Suprapubic skin (tissue), 4 donors: ENCODE data around the gene PSG4.
"Not testable (repeated sequence)": the region's sequence is repeated elsewhere in the genome, so short reads cannot be mapped to it uniquely, and the experiment has no call there.

Experiments used
- EP300 ChIP-seq: sonication (generic); formaldehyde crosslinking; IDR thresholded peaks from one replicate; pipeline ENCODE4 v1.6.1; 2017; ENCODE audit warnings: antibody characterized with exemption
- POLR2A ChIP-seq, 2 donors: fragments of 450-650 bp; IDR thresholded peaks; one replicate each; pipeline ENCODE4 v1.6.1; 2017; ENCODE audit warnings: antibody characterized with exemption in 2 of 2, mild to moderate bottlenecking in 2 of 2, moderate library complexity in 2 of 2
- POLR2AphosphoS5 ChIP-seq, 3 donors: sonication (generic); formaldehyde crosslinking; IDR thresholded peaks; one replicate each; pipeline ENCODE4 v1.6.1; 2017; ENCODE audit warnings: antibody characterized with exemption in 3 of 3
- TF ChIP-seq, protein P1 (sequence below), 2 donors: fragments of 200-600 bp in 1 of 2; fragments of 450-650 bp in 1 of 2; sonication (generic) in 1 of 2; IDR thresholded peaks; one replicate each; pipeline ENCODE4 v1.5.1; 2016 to 2019; ENCODE audit warnings: antibody characterized with exemption in 2 of 2, mild to moderate bottlenecking in 1 of 2, moderate library complexity in 1 of 2

DNA sequence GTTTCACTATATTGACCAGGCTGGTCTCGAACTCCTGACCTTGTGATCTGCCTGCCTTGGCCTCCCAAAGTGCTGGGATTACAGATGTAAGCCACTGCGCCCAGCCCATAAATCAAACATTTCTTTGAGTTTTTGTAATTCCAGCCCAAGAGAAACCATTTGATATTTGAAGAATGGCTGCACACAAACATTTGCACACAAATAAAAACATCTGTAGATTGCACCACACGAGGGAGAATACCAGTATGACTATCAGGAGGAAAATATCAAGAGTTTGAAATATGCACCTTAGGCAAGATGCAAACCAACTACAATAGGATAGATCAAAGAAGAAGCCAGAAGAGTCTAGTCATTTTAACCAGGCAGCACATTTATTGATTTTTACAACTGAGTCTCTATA is 39.5 kb downstream of the PSG4 start:
- TF ChIP-seq, protein P1, sequence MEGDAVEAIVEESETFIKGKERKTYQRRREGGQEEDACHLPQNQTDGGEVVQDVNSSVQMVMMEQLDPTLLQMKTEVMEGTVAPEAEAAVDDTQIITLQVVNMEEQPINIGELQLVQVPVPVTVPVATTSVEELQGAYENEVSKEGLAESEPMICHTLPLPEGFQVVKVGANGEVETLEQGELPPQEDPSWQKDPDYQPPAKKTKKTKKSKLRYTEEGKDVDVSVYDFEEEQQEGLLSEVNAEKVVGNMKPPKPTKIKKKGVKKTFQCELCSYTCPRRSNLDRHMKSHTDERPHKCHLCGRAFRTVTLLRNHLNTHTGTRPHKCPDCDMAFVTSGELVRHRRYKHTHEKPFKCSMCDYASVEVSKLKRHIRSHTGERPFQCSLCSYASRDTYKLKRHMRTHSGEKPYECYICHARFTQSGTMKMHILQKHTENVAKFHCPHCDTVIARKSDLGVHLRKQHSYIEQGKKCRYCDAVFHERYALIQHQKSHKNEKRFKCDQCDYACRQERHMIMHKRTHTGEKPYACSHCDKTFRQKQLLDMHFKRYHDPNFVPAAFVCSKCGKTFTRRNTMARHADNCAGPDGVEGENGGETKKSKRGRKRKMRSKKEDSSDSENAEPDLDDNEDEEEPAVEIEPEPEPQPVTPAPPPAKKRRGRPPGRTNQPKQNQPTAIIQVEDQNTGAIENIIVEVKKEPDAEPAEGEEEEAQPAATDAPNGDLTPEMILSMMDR (IDR thresholded peaks at IDR 0.05): not testable (repeated sequence)
- not testable (repeated sequence) for TF ChIP-seq POLR2AphosphoS5 (IDR thresholded peaks at IDR 0.05); POLR2A (IDR thresholded peaks at IDR 0.05); EP300
